ENCODE data around the gene GP1BB. TPM values are rescaled to one million over a fixed set of nuclear protein-coding genes. Genes with fewer than 3 reads are reported as not detected.
"Not testable (repeated sequence)": the region's sequence is repeated elsewhere in the genome, so short reads cannot be mapped to it uniquely, and the experiment has no call there.

GP1BB gene
- total RNA-seq, 2 experiments from 2014 or later: not detected

- Mint-ChIP-seq H3K36me3 (no peaks in the 10 kb centered on the region), H3K4me3 (no peak overlapping the region), H3K27ac (no peak overlapping the region), H3K27me3 (peaks cover 23% of the 10 kb centered on the region), H3K9me3 (ENCODE audit: low read depth) (no peaks in the 10 kb centered on the region), H3K4me1 (no peaks in the 10 kb centered on the region)
- CTCF ChIA-PET: no interaction called here
- ATAC-seq (no peak), DNase-seq (no peak)
Measured at GRCh38 chr22:19687561-19688300, 35.6 kb upstream of the GP1BB start.

DNA sequence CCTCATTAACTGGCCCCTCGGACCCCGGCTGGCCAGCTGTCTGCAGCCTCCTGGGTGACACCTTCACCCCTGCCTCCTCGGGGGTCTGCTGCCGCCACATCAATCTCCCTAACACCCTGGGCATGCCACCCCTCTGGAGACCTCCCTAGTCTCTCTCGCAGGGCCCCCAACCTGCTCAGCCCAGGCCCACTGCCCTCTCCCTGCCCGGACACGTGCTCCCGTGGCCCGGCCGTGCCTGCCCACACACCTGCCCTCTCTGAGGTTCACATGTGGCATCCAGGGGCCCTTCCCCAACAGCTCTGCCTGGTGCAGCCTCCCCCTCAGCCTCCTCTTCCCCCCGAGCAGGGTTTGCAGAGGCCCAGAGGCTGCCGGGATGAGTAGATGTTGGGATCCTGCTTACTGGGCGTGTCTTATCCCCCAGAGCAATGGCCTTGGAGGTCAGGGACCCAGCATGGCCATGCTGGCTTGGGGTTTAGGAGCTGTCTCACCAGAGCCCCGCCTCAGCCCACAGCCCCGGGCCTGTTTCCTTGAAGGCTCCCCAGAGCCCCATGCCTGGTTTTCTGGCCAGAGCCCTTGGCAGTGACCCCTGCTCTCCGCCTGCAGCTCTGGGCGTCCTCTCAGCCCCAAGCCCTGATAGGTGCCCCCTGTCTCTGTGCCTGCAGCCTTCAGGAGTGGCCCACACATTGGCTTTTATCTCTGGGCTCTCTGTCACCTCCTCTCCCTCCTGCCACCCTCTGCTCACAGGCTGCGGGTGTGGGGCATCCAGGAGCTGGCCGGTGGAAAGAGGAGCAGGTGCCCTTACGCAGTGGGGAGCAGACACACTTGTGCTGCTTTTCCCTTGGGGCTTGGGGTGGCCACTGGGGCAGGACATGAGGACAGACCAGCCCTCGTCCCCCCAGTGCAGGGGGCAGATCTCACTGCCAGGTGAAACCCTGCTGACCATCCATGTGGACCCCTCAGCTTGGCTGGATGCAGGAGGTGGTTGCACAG lies 34.7 kb upstream of the GP1BB start:
- Mint-ChIP-seq H3K27me3 (peaks cover 18% of the 10 kb centered on the region), H3K4me1 (no peaks in the 10 kb centered on the region), H3K4me3 (no peak overlapping the region), H3K27ac (no peak overlapping the region), H3K36me3 (no peaks in the 10 kb centered on the region), H3K9me3 (ENCODE audit: low read depth) (no peaks in the 10 kb centered on the region)
- ATAC-seq (no peak), DNase-seq (no peak)
- CTCF ChIA-PET: interaction anchor here (1.8 kb wide), 1 partner anchor 9 kb away, joined by 6 read pairs; no protein-coding TSS in a partner anchor

DNA sequence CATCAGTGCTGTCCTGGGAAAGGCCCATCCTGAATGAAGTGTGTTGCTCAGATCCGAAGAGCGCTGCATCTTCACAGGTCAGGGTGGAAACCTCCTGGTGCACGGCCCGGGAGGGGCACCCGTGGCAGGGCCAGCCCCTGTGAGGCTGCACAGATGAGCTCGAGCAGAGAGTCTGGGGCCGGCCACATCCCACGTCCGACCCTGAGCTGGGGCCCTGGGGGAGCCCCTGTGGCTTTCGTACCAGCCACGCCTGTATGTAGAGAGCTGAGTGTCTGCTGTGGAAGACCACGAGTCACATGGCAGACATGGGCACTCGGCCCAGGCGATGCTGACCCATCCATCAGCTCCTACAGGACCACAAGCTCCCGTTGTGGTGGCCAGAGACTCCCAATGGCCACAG lies 33.9 kb upstream of the GP1BB start:
- CTCF ChIA-PET: interaction anchor here (0.7 to 1.8 kb wide), 2 partner anchors 10 to 826 kb away, joined by 3 to 6 read pairs; no protein-coding TSS in a partner anchor

GRCh38 chr22:19691007-19691720 lies 32.2 kb upstream of the GP1BB start:
- no peak overlapping the region for H3K4me3 Mint-ChIP-seq
- H3K4me1 Mint-ChIP-seq: no peaks in the 10 kb centered on the region
- H3K27me3 Mint-ChIP-seq: peaks cover 9% of the 10 kb centered on the region
- ATAC-seq (no peak), DNase-seq (no peak)
- no peaks in the 10 kb centered on the region for H3K9me3 Mint-ChIP-seq (ENCODE audit: low read depth)
- H3K36me3 Mint-ChIP-seq: no peaks in the 10 kb centered on the region
- no peak overlapping the region for H3K27ac Mint-ChIP-seq
- CTCF ChIA-PET: no interaction called here

More for the DNA sequence above, 33.9 kb upstream of the GP1BB start:
- Mint-ChIP-seq H3K36me3 (no peaks in the 10 kb centered on the region), H3K4me1 (no peaks in the 10 kb centered on the region), H3K9me3 (ENCODE audit: low read depth) (no peaks in the 10 kb centered on the region), H3K27me3 (peaks cover 11% of the 10 kb centered on the region), H3K4me3 (no peak overlapping the region), H3K27ac (no peak overlapping the region)
- ATAC-seq (no peak), DNase-seq (no peak)

- Mint-ChIP-seq H3K27me3 (peaks cover 6% of the 10 kb centered on the region), H3K36me3 (no peaks in the 10 kb centered on the region), H3K4me3 (no peak overlapping the region), H3K9me3 (ENCODE audit: low read depth) (no peaks in the 10 kb centered on the region), H3K27ac (no peak overlapping the region), H3K4me1 (no peaks in the 10 kb centered on the region)
- CTCF ChIA-PET: no interaction called here
- DNase-seq (no peak), ATAC-seq (no peak)
Measured at GRCh38 chr22:19691721-19692341, 31.5 kb upstream of the GP1BB start.

DNA sequence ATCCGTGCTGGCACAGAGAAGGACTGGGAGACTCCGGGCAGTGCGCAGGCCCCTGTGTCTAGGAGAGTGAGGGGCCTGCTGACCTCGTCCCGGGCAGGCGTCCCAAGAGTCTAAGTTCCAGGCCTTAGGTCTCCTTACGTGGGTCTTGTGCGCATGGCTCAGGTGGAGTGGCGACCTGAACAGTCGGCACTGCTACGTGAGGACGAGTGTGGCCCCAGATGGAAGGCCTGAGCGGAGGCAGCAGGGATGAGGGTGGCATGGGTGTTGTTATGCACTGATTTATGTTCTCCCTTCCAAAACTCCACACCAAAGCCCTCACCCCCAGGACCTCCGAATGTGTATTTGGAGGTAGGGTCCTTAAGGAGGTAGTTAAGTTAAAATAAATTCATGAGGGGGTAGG lies 29.8 kb upstream of the GP1BB start:
- Mint-ChIP-seq H3K36me3 (no peaks in the 10 kb centered on the region), H3K4me3 (no peak overlapping the region), H3K27ac (no peak overlapping the region), H3K4me1 (no peaks in the 10 kb centered on the region), H3K9me3 (ENCODE audit: low read depth) (no peaks in the 10 kb centered on the region), H3K27me3 (peaks cover 11% of the 10 kb centered on the region)
- DNase-seq (no peak), ATAC-seq (no peak)
- CTCF ChIA-PET: no interaction called here

DNA sequence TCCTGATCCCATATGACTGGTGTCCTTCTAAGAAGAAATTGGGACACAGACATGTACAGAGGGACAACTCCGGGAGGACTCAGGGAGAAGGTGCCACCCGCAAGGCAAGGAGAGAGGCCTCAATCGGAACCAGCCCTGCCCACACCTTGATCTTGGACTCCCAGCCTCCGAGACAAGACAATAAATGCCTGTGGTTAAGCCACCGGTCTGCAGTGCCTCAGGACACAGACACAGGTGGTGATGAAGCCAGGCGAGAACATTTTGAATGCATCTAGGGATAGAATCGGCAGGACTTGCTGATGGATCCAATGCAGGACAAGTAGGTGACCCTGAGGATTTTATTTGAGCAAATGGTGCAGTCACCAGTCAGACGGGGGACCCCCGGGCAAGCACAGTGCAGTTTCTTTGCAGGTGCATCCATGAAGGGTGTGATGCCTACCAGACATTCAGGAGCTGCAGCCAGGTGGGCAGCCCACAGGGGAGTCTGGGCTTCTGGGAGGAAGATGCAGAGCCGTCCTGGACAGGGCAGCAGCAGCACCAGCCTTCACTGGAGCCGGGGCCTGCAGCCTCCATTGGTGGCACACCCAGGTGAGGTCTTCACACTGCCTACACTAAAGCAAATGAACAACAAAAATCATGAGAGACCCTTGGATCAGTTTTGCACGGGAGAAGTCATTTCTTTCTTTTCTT lies 29.2 kb upstream of the GP1BB start:
- H3K27me3 Mint-ChIP-seq: peaks cover 11% of the 10 kb centered on the region
- CTCF ChIA-PET: no interaction called here
- H3K9me3 Mint-ChIP-seq (ENCODE audit: low read depth): no peaks in the 10 kb centered on the region
- ATAC-seq (no peak), DNase-seq (no peak)
- no peak overlapping the region for H3K27ac Mint-ChIP-seq
- H3K4me3 Mint-ChIP-seq: no peak overlapping the region
- no peaks in the 10 kb centered on the region for H3K36me3 Mint-ChIP-seq
- H3K4me1 Mint-ChIP-seq: no peaks in the 10 kb centered on the region

DNA sequence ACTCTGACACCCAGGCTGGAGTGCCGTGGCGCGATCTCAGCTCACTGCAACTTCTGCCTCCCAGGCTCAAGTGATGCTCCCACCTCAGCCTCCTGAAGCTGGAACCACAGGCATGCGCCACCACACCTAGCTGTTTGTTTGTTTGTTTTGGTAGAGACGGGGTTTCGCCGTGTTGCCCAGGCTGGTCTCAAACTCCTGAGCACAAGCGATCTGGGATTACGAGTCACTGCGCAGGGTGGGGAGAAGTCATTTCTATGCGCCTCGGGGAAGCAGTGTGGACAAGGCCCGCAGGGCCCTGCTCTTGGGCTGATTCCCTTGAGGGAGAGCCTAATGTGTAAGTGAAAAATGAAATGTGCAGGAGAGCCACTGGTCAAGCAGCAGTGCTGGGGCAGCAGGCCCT lies 28.6 kb upstream of the GP1BB start:
- no peaks in the 10 kb centered on the region for H3K4me1 Mint-ChIP-seq
- no peak overlapping the region for H3K4me3 Mint-ChIP-seq
- no peak overlapping the region for H3K27ac Mint-ChIP-seq
- CTCF ChIA-PET: no interaction called here
- no peaks in the 10 kb centered on the region for H3K36me3 Mint-ChIP-seq
- no peaks in the 10 kb centered on the region for H3K9me3 Mint-ChIP-seq (ENCODE audit: low read depth)
- ATAC-seq (no peak), DNase-seq (no peak)
- peaks cover 13% of the 10 kb centered on the region for H3K27me3 Mint-ChIP-seq

- CTCF ChIA-PET: no interaction called here
- no peaks in the 10 kb centered on the region for H3K4me1 Mint-ChIP-seq
- no peak overlapping the region for H3K4me3 Mint-ChIP-seq
- ATAC-seq: no peak
- no peak for DNase-seq
- peaks cover 17% of the 10 kb centered on the region for H3K27me3 Mint-ChIP-seq
- no peaks in the 10 kb centered on the region for H3K36me3 Mint-ChIP-seq
- H3K27ac Mint-ChIP-seq: no peak overlapping the region
- no peaks in the 10 kb centered on the region for H3K9me3 Mint-ChIP-seq (ENCODE audit: low read depth)
Measured at GRCh38 chr22:19696504-19697276, 26.6 kb upstream of the GP1BB start.

- H3K4me3 Mint-ChIP-seq; H3K27ac Mint-ChIP-seq; H3K4me1 Mint-ChIP-seq; H3K9me3 Mint-ChIP-seq (ENCODE audit: low read depth); DNase-seq; H3K36me3 Mint-ChIP-seq; ATAC-seq: not testable (repeated sequence)
- H3K27me3 Mint-ChIP-seq: peaks cover 17% of the 10 kb centered on the region
- CTCF ChIA-PET: interaction anchor here (0.8 to 1.5 kb wide), 2 partner anchors 18 to 33 kb away, joined by 3 to 6 read pairs; no protein-coding TSS in a partner anchor
Measured at GRCh38 chr22:19697871-19698270, 25.5 kb upstream of the GP1BB start.

DNA sequence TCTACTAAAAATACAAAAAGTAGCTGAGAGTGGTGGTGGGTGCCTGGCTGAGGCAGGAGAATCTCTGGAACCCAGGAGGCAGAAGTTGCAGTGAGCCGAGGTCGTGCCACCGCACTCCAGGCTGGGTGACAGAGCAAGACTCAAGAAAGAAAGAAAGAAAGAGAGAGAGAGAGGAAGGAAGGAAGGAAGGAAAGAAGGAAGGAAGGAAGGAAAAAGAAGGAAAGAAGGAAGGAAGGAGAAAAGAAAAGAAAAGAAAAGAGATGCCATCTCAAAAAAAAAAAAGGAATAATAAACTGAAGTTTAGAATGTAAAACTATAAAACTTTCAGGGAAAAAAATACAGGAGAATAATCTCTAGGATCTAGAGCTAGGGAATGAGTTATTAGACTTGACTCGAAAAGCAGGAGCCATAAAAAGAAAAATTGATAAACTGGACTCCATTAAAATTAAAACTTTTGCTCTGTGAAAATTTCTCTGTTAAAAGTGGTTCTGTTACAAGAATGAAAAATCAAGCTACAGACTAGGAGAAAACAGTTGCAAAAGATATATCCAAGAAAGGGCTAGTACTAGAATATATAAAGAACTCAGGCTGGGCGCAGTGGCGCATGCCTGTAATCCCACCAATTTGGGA lies 22.4 kb upstream of the GP1BB start:
- CTCF ChIA-PET: no interaction called here
- Mint-ChIP-seq H3K36me3 (no peaks in the 10 kb centered on the region), H3K27ac (no peak overlapping the region), H3K9me3 (ENCODE audit: low read depth) (no peaks in the 10 kb centered on the region), H3K4me3 (no peak overlapping the region), H3K27me3 (peaks cover 17% of the 10 kb centered on the region), H3K4me1 (no peaks in the 10 kb centered on the region)
- ATAC-seq: no peak
- no peak for DNase-seq
